Chondrocyte (in vitro differentiated cells): ENCODE results near the gene ACAP3. TPM values are rescaled to one million over a fixed set of nuclear protein-coding genes. Genes with fewer than 3 reads are reported as not detected.
A peak's percentile ranks its signal among the peaks of the same experiment; 100 is the strongest.

ENCODE experiments used
- DNase-seq: peaks from one replicate; pipeline ENCODE4 v3.0.0; 2021; ENCODE audit warnings: mixed read lengths, low spot score
- H3K27ac Mint-ChIP-seq: one replicate; pipeline ENCODE4 v1.8.0; 2021; ENCODE audit warnings: mild to moderate bottlenecking, moderate library complexity, mixed read lengths; ENCODE audit not compliant: unreplicated experiment
- H3K27me3 Mint-ChIP-seq: 2 replicates; pipeline ENCODE4 v1.8.0; 2021; ENCODE audit warnings: low read depth, mixed read lengths
- H3K36me3 Mint-ChIP-seq: 2 replicates; pipeline ENCODE4 v1.8.0; 2021; ENCODE audit warnings: low read depth, mixed read lengths
- H3K4me1 Mint-ChIP-seq: 2 replicates; pipeline ENCODE4 v1.8.0; 2021; ENCODE audit warnings: low read depth, mild to moderate bottlenecking, mixed read lengths
- H3K4me3 Mint-ChIP-seq: one replicate; pipeline ENCODE4 v1.8.0; 2021; ENCODE audit warnings: mild to moderate bottlenecking, moderate library complexity, mixed read lengths; ENCODE audit not compliant: unreplicated experiment
- H3K9me3 Mint-ChIP-seq: 2 replicates; pipeline ENCODE4 v1.8.0; 2021; ENCODE audit warnings: low read depth, mixed read lengths
- total RNA-seq: library from RNA; stranded (reverse); gene quantifications from 3 replicates; pipeline ENCODE4 v1.2.1, GENCODE V29; 2021
- TF ChIP-seq, protein P1 (sequence below): fragments of 200-600 bp; sonication (generic); IDR thresholded peaks from 2 replicates; pipeline ENCODE4 v1.5.0; 2021; ENCODE audit warnings: antibody characterized with exemption, mild to moderate bottlenecking, moderate library complexity

Gene ACAP3
- total RNA-seq, 1 donor from 2014 or later, result 51.9 TPM

DNA sequence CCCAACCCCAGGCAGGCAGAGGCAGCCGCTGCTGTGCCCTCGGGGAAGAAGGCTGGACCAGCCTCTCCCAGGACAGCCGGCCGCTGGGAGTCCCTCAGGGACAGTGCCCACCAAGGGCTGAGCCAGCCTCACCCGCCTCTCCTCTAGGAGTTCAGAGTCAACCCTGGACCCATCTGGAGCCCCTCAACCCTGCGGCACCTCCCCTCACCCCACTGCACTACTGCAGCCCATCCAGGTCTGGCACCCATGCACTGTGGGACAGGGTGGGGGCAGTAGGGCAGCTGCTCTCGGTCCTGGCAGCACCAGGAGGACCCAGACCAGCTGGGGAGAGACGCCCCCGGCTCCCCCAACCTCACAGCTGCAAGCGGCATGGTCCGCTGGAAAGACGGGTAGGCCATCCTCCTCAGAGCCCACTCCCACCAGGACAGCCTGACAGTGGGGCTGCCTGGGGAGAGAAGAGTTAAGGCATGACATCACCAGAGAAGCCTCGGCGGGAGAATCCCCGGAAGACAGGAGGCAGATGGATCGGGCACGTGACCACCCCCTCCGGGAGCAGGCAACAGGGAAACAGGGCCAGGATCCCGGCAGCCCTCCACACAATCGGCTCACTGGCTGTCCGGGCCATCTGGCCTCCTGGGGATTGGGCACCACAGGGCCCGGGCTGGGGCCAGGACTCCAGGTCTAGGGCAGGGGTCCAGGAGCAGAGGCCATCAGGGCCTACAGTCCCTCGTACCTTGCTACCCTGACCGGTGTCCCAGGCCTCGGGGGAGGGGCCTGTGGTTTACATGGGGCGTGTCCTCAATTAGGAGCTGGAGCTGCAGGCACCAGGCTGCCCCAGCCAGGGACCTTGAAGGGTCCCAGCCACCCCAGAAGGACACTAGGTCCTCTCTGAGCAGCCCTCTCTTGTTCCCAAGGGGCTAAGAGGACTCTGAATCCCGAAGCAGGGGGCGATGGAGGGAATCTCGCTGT, 3.1 kb downstream of the ACAP3 start:
- TF ChIP-seq, protein P1, sequence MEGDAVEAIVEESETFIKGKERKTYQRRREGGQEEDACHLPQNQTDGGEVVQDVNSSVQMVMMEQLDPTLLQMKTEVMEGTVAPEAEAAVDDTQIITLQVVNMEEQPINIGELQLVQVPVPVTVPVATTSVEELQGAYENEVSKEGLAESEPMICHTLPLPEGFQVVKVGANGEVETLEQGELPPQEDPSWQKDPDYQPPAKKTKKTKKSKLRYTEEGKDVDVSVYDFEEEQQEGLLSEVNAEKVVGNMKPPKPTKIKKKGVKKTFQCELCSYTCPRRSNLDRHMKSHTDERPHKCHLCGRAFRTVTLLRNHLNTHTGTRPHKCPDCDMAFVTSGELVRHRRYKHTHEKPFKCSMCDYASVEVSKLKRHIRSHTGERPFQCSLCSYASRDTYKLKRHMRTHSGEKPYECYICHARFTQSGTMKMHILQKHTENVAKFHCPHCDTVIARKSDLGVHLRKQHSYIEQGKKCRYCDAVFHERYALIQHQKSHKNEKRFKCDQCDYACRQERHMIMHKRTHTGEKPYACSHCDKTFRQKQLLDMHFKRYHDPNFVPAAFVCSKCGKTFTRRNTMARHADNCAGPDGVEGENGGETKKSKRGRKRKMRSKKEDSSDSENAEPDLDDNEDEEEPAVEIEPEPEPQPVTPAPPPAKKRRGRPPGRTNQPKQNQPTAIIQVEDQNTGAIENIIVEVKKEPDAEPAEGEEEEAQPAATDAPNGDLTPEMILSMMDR, result no peak
- H3K36me3 Mint-ChIP-seq, result no peaks in the 10 kb centered on the region
- no peaks in the 10 kb centered on the region for H3K27me3 Mint-ChIP-seq
- H3K4me3 Mint-ChIP-seq, result peak overlapping the region; percentile 82
- H3K4me1 Mint-ChIP-seq, result peaks cover 30% of the 10 kb centered on the region
- H3K27ac Mint-ChIP-seq, result peak overlapping the region; percentile 68
- no peaks in the 10 kb centered on the region for H3K9me3 Mint-ChIP-seq
- DNase-seq, result no peak

DNA sequence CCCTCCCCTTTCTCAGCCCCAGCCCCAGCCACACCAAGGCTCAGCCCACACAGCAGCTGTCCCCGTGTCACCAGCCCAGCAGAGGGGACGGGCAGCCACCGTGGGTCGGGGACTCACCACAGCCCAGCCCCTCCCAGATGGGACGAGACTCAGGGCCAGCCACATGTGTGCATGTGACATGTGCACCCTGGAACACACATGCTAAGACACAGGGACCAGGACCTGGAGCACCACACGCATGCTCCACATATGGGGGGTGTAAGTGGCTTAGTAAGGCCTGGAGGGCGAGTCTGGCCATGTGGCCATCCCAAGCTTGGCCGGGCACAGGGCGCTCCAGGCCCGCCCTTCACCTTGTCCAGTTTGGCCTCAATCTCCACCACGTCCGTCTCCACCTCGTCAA, 4.0 kb downstream of the ACAP3 start:
- H3K4me1 Mint-ChIP-seq, result peaks cover 30% of the 10 kb centered on the region
- no peaks in the 10 kb centered on the region for H3K36me3 Mint-ChIP-seq
- H3K4me3 Mint-ChIP-seq, result no peak overlapping the region
- no peaks in the 10 kb centered on the region for H3K9me3 Mint-ChIP-seq
- no peak for DNase-seq
- TF ChIP-seq, protein P1, result no peak
- no peak overlapping the region for H3K27ac Mint-ChIP-seq
- no peaks in the 10 kb centered on the region for H3K27me3 Mint-ChIP-seq

DNA sequence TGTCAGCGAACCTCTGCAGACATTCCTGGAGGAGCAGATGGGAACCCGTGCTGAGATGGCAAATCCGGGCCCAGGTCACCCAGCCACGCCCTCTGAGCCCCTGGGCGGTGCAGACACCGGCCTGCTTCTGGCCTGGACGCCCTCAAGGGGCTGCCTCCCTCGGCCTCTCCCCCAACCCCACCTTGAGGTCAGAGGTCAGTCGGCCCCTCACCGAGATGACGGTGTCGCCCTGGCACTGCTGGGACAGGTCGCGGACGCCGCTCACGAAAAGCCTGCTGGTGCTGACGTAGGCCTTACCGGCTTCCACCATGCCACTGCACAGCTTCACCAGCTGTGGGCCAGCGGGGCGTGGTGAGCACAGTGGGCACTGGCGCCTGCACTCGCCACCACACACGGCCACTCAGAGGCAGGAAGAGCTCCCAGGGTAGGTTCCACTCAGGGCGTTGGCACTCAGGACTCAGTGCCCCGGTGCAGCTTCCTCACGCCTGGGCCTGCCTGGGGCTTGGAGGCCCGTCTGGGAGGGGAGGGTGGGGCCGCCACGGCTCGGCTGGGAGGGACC, 4.7 kb downstream of the ACAP3 start:
- no peak for DNase-seq
- Mint-ChIP-seq H3K4me1 (peaks cover 30% of the 10 kb centered on the region), H3K27ac (no peak overlapping the region), H3K27me3 (no peaks in the 10 kb centered on the region), H3K4me3 (no peak overlapping the region), H3K36me3 (no peaks in the 10 kb centered on the region), H3K9me3 (no peaks in the 10 kb centered on the region)
- TF ChIP-seq, protein P1, result no peak

DNA sequence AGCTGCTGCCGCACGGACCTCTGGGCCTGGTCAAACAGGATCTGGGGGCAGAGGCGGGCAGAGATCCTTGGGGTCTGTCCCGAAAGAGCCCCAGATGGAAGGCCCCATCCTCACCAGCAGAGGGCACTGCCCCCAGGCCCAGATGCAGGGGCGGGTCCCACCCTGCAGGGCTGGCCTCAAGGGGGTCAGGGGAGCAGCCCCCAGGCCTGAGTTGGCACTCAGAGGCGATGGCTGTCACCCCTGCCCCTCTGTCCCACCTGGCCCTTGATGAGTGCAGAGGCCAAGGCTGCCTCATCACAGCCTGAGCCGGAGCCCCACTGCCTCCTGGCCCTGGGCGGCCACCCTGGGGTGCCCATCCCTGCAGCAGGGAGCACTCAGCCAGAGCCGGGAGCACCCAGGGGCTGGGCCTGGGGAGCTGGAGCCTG, 5.7 kb downstream of the ACAP3 start:
- H3K4me1 Mint-ChIP-seq, result peaks cover 28% of the 10 kb centered on the region
- no peaks in the 10 kb centered on the region for H3K9me3 Mint-ChIP-seq
- no peak for DNase-seq
- no peak overlapping the region for H3K27ac Mint-ChIP-seq
- no peak overlapping the region for H3K4me3 Mint-ChIP-seq
- no peaks in the 10 kb centered on the region for H3K36me3 Mint-ChIP-seq
- TF ChIP-seq, protein P1, result peak; percentile 70
- no peaks in the 10 kb centered on the region for H3K27me3 Mint-ChIP-seq

DNA sequence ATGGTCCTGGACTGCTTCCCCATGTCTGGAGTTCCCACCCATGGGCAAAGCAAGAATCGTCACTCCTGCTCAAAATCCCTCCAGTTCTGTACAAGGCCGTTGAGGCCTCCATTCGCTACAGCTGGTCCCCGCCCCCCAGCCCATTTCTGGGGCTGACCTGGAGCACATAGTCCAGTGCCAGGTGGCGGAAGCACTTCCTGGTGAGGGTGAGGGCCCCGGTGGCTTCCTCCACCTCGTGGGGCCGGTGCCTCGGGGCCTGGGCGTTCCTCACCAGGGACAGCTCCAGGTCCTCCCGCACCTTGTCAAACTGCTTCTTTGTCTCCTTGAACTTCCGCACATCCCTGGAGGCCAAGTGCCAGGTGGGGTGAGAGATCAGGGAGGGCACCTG, 7.4 kb downstream of the ACAP3 start:
- Mint-ChIP-seq H3K27me3 (no peaks in the 10 kb centered on the region), H3K9me3 (no peaks in the 10 kb centered on the region), H3K27ac (no peak overlapping the region), H3K4me3 (no peak overlapping the region), H3K36me3 (no peaks in the 10 kb centered on the region), H3K4me1 (peaks cover 11% of the 10 kb centered on the region)
- no peak for DNase-seq
- TF ChIP-seq, protein P1, result peak; percentile 31
